ENCODE measurements around the gene RFTN1. TPM values are rescaled to one million over a fixed set of nuclear protein-coding genes. Genes with fewer than 3 reads are reported as not detected.

The RFTN1 gene
- total and polyA plus RNA-seq, 10 of the 15 experiments (the other 5 are each of a cell fraction or from before 2014, with no cell fraction given) = 20.6 to 213 (median 147) TPM

DNA sequence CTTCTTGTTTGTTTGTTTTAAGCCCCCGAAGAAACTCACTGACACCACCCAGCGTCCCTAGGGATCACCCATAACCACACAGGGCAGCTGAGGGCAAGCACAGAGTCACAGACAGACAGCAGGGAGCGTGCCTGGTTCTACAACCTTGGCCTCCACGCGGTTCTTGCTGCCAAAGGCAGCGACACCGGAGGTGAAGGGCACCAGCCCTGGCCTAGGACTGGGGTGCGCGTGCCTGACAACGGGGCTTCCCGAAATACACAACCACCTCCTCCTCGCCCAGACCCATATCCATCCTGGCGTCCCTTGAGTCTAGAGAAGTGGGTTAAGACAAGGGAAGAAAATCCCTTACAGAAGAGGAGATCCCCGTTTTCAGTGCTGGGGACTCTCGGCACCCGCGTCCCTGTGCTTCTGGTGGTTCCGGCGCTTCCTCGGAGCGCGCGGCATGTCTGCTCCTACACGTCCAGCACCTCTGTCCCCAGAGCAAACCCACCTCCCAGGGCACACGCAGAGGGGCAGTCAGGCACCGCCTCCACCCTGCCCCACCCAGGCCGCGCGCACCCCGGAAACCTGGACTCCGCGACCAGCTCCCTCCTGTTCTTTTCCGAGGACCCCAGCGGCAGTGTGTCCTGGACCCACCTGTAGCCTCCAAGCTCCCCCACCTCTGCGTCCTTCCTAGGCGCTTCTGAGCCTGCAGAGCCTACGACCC is 911 bp downstream of the RFTN1 start (continued):
- TF ChIP-seq, protein P1, sequence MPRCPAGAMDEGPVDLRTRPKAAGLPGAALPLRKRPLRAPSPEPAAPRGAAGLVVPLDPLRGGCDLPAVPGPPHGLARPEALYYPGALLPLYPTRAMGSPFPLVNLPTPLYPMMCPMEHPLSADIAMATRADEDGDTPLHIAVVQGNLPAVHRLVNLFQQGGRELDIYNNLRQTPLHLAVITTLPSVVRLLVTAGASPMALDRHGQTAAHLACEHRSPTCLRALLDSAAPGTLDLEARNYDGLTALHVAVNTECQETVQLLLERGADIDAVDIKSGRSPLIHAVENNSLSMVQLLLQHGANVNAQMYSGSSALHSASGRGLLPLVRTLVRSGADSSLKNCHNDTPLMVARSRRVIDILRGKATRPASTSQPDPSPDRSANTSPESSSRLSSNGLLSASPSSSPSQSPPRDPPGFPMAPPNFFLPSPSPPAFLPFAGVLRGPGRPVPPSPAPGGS (IDR thresholded peaks at IDR 0.05; ENCODE audit: borderline replicate concordance, insufficient read depth, low read depth, low read length, poor library complexity, severe bottlenecking) = peak; percentile 9
- no peak for TF ChIP-seq NFYA (IDR thresholded peaks at IDR 0.05; ENCODE audit: borderline replicate concordance, low read depth, low read length)
- no peak for TF ChIP-seq RFX5 (IDR thresholded peaks at IDR 0.05; ENCODE audit: low read depth, low read length)
- no peak for TF ChIP-seq TCF7 (IDR thresholded peaks at IDR 0.05; ENCODE audit: borderline replicate concordance)
- TF ChIP-seq JUNB (IDR thresholded peaks at IDR 0.05) = no peak
- no peak for TF ChIP-seq CHD2 (IDR thresholded peaks at IDR 0.05; ENCODE audit: borderline replicate concordance, low read depth, low read length)
- no peak for TF ChIP-seq ETV6 (conservative IDR thresholded peaks at IDR 0.05 in 1 of 2, IDR thresholded peaks at IDR 0.05 in 1 of 2; ENCODE audit: borderline replicate concordance in 1 of 2, low read depth in 1 of 2)
- TF ChIP-seq GABPA (IDR thresholded peaks at IDR 0.05; ENCODE audit: low read depth) = no peak
- no peak for TF ChIP-seq EED (IDR thresholded peaks at IDR 0.05; ENCODE audit: low read depth)
- TF ChIP-seq MTA3 (IDR thresholded peaks at IDR 0.05; ENCODE audit: borderline replicate concordance, low read length) = no peak
- no peak for TF ChIP-seq ZNF622 (IDR thresholded peaks at IDR 0.05)
- TF ChIP-seq, protein P2, sequence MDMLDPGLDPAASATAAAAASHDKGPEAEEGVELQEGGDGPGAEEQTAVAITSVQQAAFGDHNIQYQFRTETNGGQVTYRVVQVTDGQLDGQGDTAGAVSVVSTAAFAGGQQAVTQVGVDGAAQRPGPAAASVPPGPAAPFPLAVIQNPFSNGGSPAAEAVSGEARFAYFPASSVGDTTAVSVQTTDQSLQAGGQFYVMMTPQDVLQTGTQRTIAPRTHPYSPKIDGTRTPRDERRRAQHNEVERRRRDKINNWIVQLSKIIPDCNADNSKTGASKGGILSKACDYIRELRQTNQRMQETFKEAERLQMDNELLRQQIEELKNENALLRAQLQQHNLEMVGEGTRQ (IDR thresholded peaks at IDR 0.05; ENCODE audit: borderline replicate concordance, low read depth, low read length) = no peak
- TF ChIP-seq, protein P3, sequence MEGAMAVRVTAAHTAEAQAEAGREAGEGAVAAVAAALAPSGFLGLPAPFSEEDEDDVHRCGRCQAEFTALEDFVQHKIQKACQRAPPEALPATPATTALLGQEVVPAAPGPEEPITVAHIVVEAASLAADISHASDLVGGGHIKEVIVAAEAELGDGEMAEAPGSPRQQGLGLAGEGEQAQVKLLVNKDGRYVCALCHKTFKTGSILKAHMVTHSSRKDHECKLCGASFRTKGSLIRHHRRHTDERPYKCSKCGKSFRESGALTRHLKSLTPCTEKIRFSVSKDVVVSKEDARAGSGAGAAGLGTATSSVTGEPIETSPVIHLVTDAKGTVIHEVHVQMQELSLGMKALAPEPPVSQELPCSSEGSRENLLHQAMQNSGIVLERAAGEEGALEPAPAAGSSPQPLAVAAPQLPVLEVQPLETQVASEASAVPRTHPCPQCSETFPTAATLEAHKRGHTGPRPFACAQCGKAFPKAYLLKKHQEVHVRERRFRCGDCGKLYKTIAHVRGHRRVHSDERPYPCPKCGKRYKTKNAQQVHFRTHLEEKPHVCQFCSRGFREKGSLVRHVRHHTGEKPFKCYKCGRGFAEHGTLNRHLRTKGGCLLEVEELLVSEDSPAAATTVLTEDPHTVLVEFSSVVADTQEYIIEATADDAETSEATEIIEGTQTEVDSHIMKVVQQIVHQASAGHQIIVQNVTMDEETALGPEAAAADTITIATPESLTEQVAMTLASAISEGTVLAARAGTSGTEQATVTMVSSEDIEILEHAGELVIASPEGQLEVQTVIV (IDR thresholded peaks at IDR 0.05; ENCODE audit: borderline replicate concordance, partially characterized antibody) = no peak
- TF ChIP-seq CREB1 (IDR thresholded peaks at IDR 0.05; ENCODE audit: low read depth) = no peak
- TF ChIP-seq GATAD2B (conservative IDR thresholded peaks at IDR 0.05; ENCODE audit: low read depth) = 0 out of 2 replicates have a peak, but pooled peaks have one; percentile 17
- no peak for TF ChIP-seq KAT2A (conservative IDR thresholded peaks at IDR 0.05; ENCODE audit: control insufficient read depth, low read depth, low read length)
- TF ChIP-seq MYB (IDR thresholded peaks at IDR 0.05; ENCODE audit: borderline replicate concordance, low read depth, low read length) = no peak
- no peak; the same call in 1 of the 2 replicates for TF ChIP-seq HDGF (IDR thresholded peaks at IDR 0.05)
- TF ChIP-seq FOXK2 (IDR thresholded peaks at IDR 0.05) = no peak
- peak; percentile 89; the same call in 1 of the 2 replicates for TF ChIP-seq CHD1 (IDR thresholded peaks at IDR 0.05; ENCODE audit: low read depth, low read length)
- TF ChIP-seq, protein P4, sequence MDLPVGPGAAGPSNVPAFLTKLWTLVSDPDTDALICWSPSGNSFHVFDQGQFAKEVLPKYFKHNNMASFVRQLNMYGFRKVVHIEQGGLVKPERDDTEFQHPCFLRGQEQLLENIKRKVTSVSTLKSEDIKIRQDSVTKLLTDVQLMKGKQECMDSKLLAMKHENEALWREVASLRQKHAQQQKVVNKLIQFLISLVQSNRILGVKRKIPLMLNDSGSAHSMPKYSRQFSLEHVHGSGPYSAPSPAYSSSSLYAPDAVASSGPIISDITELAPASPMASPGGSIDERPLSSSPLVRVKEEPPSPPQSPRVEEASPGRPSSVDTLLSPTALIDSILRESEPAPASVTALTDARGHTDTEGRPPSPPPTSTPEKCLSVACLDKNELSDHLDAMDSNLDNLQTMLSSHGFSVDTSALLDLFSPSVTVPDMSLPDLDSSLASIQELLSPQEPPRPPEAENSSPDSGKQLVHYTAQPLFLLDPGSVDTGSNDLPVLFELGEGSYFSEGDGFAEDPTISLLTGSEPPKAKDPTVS (IDR thresholded peaks at IDR 0.05; ENCODE audit: low read depth, low read length) = no peak
- TF ChIP-seq MEF2B (IDR thresholded peaks at IDR 0.05; ENCODE audit: partially characterized antibody, poor library complexity, severe bottlenecking) = peak; percentile 92
- no peak for TF ChIP-seq NFIC (IDR thresholded peaks at IDR 0.05; ENCODE audit: low read depth, low read length)
- TF ChIP-seq, protein P5, sequence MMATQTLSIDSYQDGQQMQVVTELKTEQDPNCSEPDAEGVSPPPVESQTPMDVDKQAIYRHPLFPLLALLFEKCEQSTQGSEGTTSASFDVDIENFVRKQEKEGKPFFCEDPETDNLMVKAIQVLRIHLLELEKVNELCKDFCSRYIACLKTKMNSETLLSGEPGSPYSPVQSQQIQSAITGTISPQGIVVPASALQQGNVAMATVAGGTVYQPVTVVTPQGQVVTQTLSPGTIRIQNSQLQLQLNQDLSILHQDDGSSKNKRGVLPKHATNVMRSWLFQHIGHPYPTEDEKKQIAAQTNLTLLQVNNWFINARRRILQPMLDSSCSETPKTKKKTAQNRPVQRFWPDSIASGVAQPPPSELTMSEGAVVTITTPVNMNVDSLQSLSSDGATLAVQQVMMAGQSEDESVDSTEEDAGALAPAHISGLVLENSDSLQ (IDR thresholded peaks at IDR 0.05) = peak; percentile 16; the same call in 1 of the 2 replicates
